Measurements from ENCODE around the gene NUP93.

The NUP93 gene

DNA sequence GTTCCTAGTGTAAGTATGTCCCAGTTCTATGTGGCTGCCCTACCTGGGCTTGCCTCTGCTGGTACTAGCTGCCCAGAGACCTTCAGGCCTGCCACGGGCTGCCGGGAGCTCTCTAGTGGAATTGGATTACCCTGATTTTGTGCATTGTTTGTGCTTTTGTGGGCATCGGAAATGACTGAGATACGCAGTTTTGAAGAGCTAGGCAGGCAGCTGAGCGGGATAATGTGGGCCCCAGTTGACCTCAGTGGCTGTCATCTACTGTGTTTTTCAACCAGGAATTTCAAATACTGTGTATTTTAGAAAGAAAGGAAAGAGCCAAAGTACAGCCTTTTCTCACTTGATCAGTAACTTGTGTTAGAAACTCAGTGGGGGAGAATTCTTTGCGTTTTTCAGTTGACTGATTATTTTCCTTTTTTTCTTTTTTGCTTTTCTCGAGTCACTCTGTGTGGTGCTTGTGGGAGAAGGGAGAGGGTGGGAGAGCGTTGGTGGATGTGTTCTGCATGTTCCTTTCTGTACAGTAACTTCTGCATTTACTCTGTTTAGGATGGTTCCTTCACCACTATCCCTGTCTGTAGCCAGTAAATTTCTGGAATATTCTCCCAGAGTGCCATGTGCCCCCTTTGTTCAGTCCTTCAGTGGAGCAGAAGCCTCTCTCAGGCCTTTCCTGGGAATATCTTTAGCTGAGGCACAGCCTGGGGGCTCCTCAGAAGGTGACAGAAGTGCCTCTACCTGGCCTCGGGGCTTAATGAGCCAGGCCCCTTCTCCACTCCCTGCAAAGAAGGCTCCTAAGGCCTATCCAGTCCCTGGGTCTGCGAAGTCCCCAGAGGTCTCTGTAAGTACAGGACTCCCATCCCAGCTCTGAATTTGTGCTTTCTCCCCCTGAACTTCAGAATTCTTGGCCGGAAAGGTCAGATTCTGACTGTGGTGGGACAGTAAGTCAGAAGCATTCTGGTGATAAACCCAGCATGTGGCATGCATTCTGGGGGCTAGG, 120.1 kb downstream of the NUP93 start:
- peak; percentile 76 for DNase-seq (ENCODE audit: low spot score)

GRCh38 chr16:56851671-56852400, 121.9 kb downstream of the NUP93 start:
- DNase-seq (ENCODE audit: low spot score) = peak; percentile 16

- DNase-seq (ENCODE audit: low spot score) = no peak
These were observed 122.4 kb downstream of the NUP93 start for GRCh38 chr16:56852401-56852730.

DNA sequence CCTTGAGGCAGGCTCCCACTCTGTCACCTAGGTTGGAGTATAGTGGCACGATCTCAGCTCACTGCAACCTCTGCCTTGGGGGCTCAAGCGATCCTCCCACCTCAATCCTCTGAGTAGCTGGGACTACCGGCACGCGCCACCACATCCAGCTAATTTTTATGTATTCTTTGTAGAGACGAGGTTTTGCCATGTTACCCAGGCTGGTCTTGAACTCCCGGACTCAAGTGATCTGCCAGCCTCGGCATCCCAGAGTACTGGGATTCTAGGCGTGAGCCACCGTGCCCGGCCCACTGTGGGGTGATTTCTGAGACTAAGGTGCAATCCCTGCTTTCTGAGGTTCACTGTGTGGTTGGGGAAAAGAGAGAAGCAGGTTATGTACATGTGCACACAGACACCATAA, 123.0 kb downstream of the NUP93 start:
- no peak for DNase-seq (ENCODE audit: low spot score)

GRCh38 chr16:56855201-56855600, 125.3 kb downstream of the NUP93 start:
- DNase-seq (ENCODE audit: low spot score) = no peak

DNA sequence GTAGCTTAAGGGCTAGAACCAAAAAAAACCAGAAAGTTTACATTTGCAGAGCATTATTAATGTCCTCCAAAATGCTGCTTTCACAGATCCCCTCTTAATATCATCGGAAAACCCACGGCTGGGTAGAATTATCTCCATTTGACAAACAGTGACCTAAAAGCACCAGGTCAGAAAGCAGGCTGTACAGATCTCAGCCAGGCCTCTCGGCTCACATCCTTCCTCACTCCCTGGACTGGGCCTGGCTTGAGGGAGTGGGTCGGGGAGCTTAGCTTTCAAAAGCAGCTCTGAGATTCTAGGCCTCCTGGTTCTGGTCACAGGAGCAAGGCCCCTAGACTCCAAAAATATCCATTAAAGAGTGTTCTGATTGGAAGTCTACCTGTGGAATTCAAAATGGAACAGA, 126.0 kb downstream of the NUP93 start:
- DNase-seq (ENCODE audit: low spot score) = no peak

DNA sequence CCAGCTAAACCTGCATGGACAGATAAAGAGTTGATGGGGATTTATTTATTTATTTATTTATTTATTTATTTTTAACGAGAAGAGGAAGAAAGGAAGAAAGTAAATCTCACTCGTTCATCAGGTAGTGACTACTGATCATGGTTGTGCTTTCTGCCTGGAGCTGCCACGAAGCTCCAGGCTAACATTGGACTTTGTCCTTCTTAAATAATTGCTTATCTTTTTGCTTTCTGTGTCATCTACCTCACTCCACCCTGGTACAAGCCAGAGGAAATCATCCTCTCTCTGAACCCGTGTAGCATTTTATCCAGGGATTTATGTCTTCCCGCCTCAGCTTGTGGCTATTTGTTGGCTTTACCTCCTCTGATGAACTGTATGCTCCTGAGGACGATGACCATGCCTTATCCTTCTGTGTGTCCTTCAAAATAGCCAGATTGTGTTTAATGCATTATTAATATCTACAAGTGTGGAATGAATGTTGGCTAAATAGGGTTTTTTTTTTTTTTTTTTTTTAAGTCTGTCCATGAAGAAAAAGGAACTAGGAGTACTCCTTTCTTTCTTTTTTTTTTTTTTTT, 127.0 kb downstream of the NUP93 start:
- DNase-seq (ENCODE audit: low spot score) = no peak

DNA sequence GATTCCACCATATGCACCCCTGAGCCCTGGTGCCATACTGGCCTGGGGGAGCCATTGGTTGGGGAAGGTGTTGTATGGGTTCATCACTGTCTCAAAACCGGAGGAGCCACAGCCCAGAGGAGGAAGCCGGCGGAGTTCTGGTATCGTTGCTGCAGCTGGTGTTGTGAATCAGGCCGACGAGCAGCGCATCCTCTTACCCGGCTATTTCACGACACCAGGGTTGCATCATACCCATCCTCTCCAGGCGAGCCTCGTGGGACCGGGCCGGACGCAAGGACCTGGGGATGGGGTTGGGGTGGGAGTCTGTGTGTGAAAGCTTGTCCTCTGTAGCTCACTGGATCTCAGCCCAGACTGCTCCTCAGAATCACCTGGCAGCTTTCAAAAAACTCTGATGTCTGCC, 128.4 kb downstream of the NUP93 start:
- DNase-seq (ENCODE audit: low spot score) = no peak

GRCh38 chr16:56859636-56860035, 129.7 kb downstream of the NUP93 start:
- no peak for DNase-seq (ENCODE audit: low spot score)

DNA sequence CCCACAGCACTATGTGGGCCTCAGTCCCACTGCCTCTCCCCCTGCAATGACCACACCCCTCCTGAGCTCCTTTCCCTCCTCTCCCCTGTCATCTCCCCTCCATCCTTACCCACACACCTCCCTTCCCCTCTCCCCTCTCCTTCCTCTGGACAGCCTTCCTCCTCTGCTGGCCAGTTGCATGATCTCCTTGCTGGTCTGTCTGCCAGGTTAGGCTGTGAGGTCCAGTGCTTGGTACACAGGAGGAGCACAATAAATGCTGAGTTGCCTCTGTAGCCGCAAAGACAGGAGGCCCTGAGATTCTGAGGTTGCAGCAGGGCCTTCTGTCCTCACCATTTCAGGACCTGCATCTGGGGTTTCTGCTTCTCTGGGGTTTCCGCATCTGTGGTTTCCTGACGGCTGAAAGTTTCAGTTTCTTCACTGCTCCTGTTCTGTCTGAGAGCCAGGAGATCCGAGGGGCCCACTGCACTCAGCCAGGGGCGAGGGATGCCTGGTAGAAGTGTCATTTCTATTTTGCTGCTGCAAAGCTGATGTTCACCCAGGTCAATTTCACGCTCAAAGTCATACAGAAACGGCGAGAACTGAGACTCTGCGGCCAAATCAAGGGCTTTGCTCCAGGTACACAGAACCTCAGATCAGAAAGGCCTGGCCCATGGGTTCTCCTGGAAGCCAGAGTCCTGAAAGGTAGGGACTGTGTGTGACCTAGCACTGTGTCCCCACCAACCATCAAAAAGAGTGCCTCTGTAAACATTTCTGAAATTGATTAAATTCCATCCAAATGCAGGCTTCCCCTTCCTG, 130.5 kb downstream of the NUP93 start:
- DNase-seq (ENCODE audit: low spot score) = no peak

DNA sequence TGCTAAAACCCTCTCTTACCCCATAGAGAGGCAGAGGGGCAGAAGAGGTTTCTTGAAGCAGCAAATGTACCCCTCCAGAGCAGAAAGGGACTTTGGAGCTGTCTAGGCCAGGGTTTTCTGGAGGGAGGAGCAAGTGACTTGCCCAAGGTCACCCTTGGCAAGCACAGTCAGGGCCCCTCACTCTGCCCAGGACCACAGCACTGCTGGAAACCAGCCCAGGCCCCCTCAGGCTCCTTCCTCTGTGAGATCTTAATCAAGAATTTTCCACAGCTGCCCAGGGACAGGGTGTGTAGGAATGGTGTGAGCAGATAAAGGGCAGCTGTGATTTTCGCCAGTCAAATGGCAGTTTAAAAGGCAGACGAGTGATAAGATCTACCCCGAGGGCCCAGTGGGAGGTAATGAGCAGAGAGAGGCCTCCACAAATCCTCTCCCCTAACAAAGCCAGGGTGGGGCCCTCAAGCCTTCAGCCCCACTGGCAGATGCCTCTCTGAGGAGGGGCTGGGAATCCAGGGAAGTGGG, 131.2 kb downstream of the NUP93 start:
- DNase-seq (ENCODE audit: low spot score) = peak; percentile 25

- DNase-seq (ENCODE audit: low spot score) = no peak
These were observed 131.8 kb downstream of the NUP93 start for GRCh38 chr16:56861756-56862155.

- DNase-seq (ENCODE audit: low spot score) = no peak
These were observed 132.8 kb downstream of the NUP93 start for GRCh38 chr16:56862776-56863175.

DNA sequence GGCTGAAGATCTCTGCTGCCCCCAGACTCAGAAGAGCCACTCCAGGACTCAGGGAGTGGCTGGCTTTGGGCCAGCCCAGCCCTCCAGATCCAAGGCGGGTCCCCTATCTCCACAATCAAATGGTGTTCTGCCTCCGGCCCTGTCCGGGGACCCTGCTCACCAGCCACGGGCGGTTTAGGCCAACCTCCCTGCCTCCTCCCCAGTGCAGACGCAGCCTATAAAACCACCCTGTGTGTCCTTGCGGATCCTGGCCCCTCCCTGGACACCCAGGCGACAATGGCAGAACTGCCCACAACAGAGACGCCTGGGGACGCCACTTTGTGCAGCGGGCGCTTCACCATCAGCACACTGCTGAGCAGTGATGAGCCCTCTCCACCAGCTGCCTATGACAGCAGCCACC, 135.0 kb downstream of the NUP93 start, which contains the start of gene SLC12A3:
Gene SLC12A3 (plus strand): TSS at position 248 of the 400 bp plus-strand sequence. CDS start 29 bp downstream, at position 277.
- DNase-seq (ENCODE audit: low spot score) = no peak

DNA sequence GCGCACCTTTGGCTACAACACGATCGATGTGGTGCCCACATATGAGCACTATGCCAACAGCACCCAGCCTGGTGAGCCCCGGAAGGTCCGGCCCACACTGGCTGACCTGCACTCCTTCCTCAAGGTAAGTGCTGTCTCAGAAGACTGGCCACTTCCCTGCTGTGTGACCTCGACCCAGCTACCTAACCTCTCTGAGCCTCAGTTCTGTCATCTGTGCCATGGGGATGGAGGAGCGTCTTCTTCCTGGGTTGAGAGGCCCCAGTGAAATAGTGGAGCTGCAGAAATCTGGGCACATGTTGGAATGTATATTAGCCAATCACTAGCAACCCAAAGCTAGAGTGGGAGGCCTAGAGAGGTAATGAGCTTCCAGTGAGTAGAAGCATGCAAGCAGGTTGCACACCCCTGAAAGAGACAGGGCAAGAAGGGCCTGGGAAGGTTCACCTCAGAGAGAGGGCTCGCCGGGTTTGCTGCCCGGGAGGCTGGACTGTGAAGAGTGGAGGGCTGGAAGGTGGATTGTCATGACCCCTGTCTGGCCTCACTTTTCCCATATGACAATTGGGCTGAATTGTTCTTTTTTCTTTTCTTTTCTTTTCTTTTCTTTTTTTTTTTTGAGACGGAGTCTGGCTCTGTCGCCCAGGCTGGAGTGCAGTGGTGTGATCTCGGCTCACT, 135.6 kb downstream of the NUP93 start:
- no peak for DNase-seq (ENCODE audit: low spot score)

GRCh38 chr16:56866955-56867830, 137.3 kb downstream of the NUP93 start:
- DNase-seq (ENCODE audit: low spot score) = peak; percentile 68

DNA sequence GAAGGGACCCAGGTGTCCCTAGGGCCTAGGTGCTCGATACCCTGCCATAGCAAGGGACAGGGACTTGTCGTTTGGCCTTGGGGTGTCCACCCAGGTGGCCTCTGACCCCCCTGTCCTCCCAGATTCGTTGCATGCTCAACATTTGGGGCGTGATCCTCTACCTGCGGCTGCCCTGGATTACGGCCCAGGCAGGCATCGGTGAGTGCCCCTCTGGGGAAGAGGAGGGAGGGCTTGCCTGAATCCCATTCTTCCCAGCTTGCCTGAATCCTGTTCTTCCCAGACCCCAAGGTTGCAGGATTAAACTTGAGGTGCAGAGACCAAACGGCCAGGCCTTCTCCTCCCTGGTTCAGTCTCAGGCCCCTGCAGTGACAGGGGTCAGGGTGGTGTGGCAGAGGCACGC, 138.2 kb downstream of the NUP93 start:
- DNase-seq (ENCODE audit: low spot score) = no peak

- peak; percentile 73 for DNase-seq (ENCODE audit: low spot score)
These were observed 138.8 kb downstream of the NUP93 start for GRCh38 chr16:56868766-56869165.

GRCh38 chr16:56869513-56870275, 139.8 kb downstream of the NUP93 start:
- peak; percentile 63 for DNase-seq (ENCODE audit: low spot score)

All from kidney tubule cell (primary cell).